SK-N-SH treated with all-trans-retinoic acid at 6 μM for 48 hours (cell line): Measurements from ENCODE around the gene RHBDD1.
A peak's percentile ranks its signal among the peaks of the same experiment; 100 is the strongest.

Experiments used
- ATAC-seq: fragments of 200-7000 bp; cut with Tn5 transposase; 3 replicates; pipeline ENCODE4 v1.9.1; 2020; ENCODE audit warnings: mild to moderate bottlenecking, moderate library complexity
- ARNTL ChIP-seq: fragments of 450-650 bp; formaldehyde crosslinking; IDR thresholded peaks from 2 replicates; pipeline ENCODE4 v1.5.0; 2020; ENCODE audit warnings: low read depth, mild to moderate bottlenecking, moderate library complexity, borderline replicate concordance
- BACH2 ChIP-seq: fragments of 250-450 bp; sonication (Bioruptor Pico); IDR thresholded peaks from 2 replicates; pipeline ENCODE4 v1.9.0; 2021; ENCODE audit warnings: mild to moderate bottlenecking, borderline replicate concordance
- CREB5 ChIP-seq: fragments of 250-450 bp; sonication (Bioruptor Pico); IDR thresholded peaks from 2 replicates; pipeline ENCODE4 v1.5.1; 2020; ENCODE audit warnings: low read depth, mild to moderate bottlenecking, moderate library complexity
- CSDC2 ChIP-seq: fragments of 250-450 bp; sonication (Bioruptor Pico); IDR thresholded peaks from 2 replicates; pipeline ENCODE4 v1.5.0; 2020; ENCODE audit warnings: mild to moderate bottlenecking, moderate library complexity
- CSRNP3 ChIP-seq: fragments of 250-450 bp; sonication (Bioruptor Pico); IDR thresholded peaks from 2 replicates; pipeline ENCODE4 v1.5.1; 2021; ENCODE audit warnings: mild to moderate bottlenecking, moderate library complexity
- ESRRG ChIP-seq: fragments of 250-450 bp; sonication (Bioruptor Pico); IDR thresholded peaks from 2 replicates; pipeline ENCODE4 v1.6.1; 2021; ENCODE audit warnings: mild to moderate bottlenecking
- GLIS3 ChIP-seq: fragments of 250-450 bp; sonication (Bioruptor Pico); IDR thresholded peaks from 2 replicates; pipeline ENCODE4 v1.5.0; 2020; ENCODE audit warnings: mild to moderate bottlenecking, moderate library complexity
- ISL1 ChIP-seq: fragments of 250-450 bp; sonication (Bioruptor Pico); IDR thresholded peaks from 2 replicates; pipeline ENCODE4 v2.1.2; 2022; ENCODE audit warnings: mild to moderate bottlenecking, moderate library complexity
- OSR1 ChIP-seq: fragments of 250-450 bp; sonication (Bioruptor Pico); IDR thresholded peaks from 2 replicates; pipeline ENCODE4 v1.8.0; 2022; ENCODE audit warnings: moderate library complexity, mild to moderate bottlenecking, inconsistent platforms
- PATZ1 ChIP-seq: fragments of 250-450 bp; sonication (Bioruptor Pico); IDR thresholded peaks from 2 replicates; pipeline ENCODE4 v1.8.0; 2020; ENCODE audit warnings: mild to moderate bottlenecking, moderate library complexity, borderline replicate concordance
- PPARA ChIP-seq: fragments of 250-450 bp; sonication (Bioruptor Pico); IDR thresholded peaks from 2 replicates; pipeline ENCODE4 v1.5.0; 2020; ENCODE audit warnings: mild to moderate bottlenecking, borderline replicate concordance
- RARB ChIP-seq: fragments of 250-450 bp; sonication (Bioruptor Pico); IDR thresholded peaks from 2 replicates; pipeline ENCODE4 v1.8.0; 2021; ENCODE audit warnings: mild to moderate bottlenecking, moderate library complexity
- SNAI2 ChIP-seq: fragments of 250-450 bp; sonication (Bioruptor Pico); IDR thresholded peaks from 2 replicates; pipeline ENCODE4 v1.5.0; 2020; ENCODE audit warnings: mild to moderate bottlenecking, moderate library complexity
- TCF4 ChIP-seq: fragments of 250-450 bp; sonication (Bioruptor Pico); IDR thresholded peaks from 2 replicates; pipeline ENCODE4 v1.8.0; 2021; ENCODE audit warnings: mild to moderate bottlenecking, moderate library complexity, borderline replicate concordance
- TSHZ2 ChIP-seq: fragments of 250-450 bp; sonication (Bioruptor Pico); IDR thresholded peaks from 2 replicates; pipeline ENCODE4 v1.5.0; 2020; ENCODE audit warnings: mild to moderate bottlenecking, moderate library complexity
- ZC3H10 ChIP-seq: fragments of 250-450 bp; sonication (Bioruptor Pico); IDR thresholded peaks from 2 replicates; pipeline ENCODE4 v1.5.1; 2021; ENCODE audit warnings: mild to moderate bottlenecking, moderate library complexity
- ZFP3 ChIP-seq: fragments of 250-450 bp; sonication (Bioruptor Pico); IDR thresholded peaks from 2 replicates; pipeline ENCODE4 v1.5.0; 2020; ENCODE audit warnings: mild to moderate bottlenecking, moderate library complexity
- ZFP30 ChIP-seq: fragments of 450-650 bp; formaldehyde crosslinking; IDR thresholded peaks from 2 replicates; pipeline ENCODE4 v1.5.0; 2022; ENCODE audit warnings: mild to moderate bottlenecking, moderate library complexity
- ZNF565 ChIP-seq: fragments of 450-650 bp; formaldehyde crosslinking; conservative IDR thresholded peaks from 2 replicates; pipeline ENCODE4 v1.5.0; 2020; ENCODE audit warnings: low read depth, mild to moderate bottlenecking, moderate library complexity
- ZNF70 ChIP-seq: fragments of 450-650 bp; formaldehyde crosslinking; IDR thresholded peaks from 2 replicates; pipeline ENCODE4 v1.5.0; 2020; ENCODE audit warnings: mild to moderate bottlenecking, moderate library complexity
- ZNF8 ChIP-seq: fragments of 450-650 bp; formaldehyde crosslinking; IDR thresholded peaks from 2 replicates; pipeline ENCODE4 v1.5.0; 2020; ENCODE audit warnings: mild to moderate bottlenecking, moderate library complexity

The RHBDD1 gene

GRCh38 chr2:226855787-226856186 is 19.9 kb downstream of the RHBDD1 start:
- TF ChIP-seq ESRRG (CRISPR knock-in tag) = no peak
- TF ChIP-seq GLIS3 (CRISPR knock-in tag) = no peak
- TF ChIP-seq ARNTL (CRISPR knock-in tag) = no peak
- TF ChIP-seq ISL1 (CRISPR knock-in tag) = peak; percentile 82
- no peak for TF ChIP-seq ZNF565 (CRISPR knock-in tag)
- no peak for TF ChIP-seq OSR1
- TF ChIP-seq, all 23 proteins: peak for 1
- ATAC-seq = peak; percentile 21; the same call in 1 of the 3 replicates

GRCh38 chr2:226860087-226860486 is 24.2 kb downstream of the RHBDD1 start:
- TF ChIP-seq PPARA (CRISPR knock-in tag) = no peak
- no peak for ATAC-seq

GRCh38 chr2:226862623-226863022 is 26.8 kb downstream of the RHBDD1 start:
- ATAC-seq = no peak
- no peak for TF ChIP-seq CSDC2 (CRISPR knock-in tag)
- no peak for TF ChIP-seq ARNTL (CRISPR knock-in tag)
- no peak for TF ChIP-seq OSR1
- TF ChIP-seq ZNF70 (CRISPR knock-in tag) = no peak
- no peak for TF ChIP-seq ZNF8 (CRISPR knock-in tag)
- TF ChIP-seq ZFP30 (CRISPR knock-in tag) = no peak
- no peak for TF ChIP-seq TSHZ2 (CRISPR knock-in tag)
- no peak for TF ChIP-seq PATZ1 (CRISPR knock-in tag)
- TF ChIP-seq RARB (CRISPR knock-in tag) = no peak
- no peak for TF ChIP-seq ZC3H10 (CRISPR knock-in tag)
- no peak for TF ChIP-seq CSRNP3 (CRISPR knock-in tag)
- no peak for TF ChIP-seq PPARA (CRISPR knock-in tag)
- TF ChIP-seq GLIS3 (CRISPR knock-in tag) = no peak
- no peak for TF ChIP-seq ZNF565 (CRISPR knock-in tag)
- TF ChIP-seq, all 23 proteins: peak for 0

GRCh38 chr2:226865273-226865672 is 29.4 kb downstream of the RHBDD1 start:
- ATAC-seq = no peak
- no peak for TF ChIP-seq ZFP30 (CRISPR knock-in tag)
- no peak for TF ChIP-seq ZC3H10 (CRISPR knock-in tag)

GRCh38 chr2:226865710-226866109 is 29.9 kb downstream of the RHBDD1 start:
- ATAC-seq = no peak
- TF ChIP-seq SNAI2 = no peak
- TF ChIP-seq GLIS3 (CRISPR knock-in tag) = no peak
- TF ChIP-seq TCF4 (CRISPR knock-in tag) = no peak
- no peak for TF ChIP-seq PPARA (CRISPR knock-in tag)
- no peak for TF ChIP-seq TSHZ2 (CRISPR knock-in tag)
- TF ChIP-seq BACH2 (CRISPR knock-in tag) = no peak
- no peak for TF ChIP-seq PATZ1 (CRISPR knock-in tag)
- TF ChIP-seq ZFP3 (CRISPR knock-in tag) = no peak
- no peak for TF ChIP-seq ISL1 (CRISPR knock-in tag)
- TF ChIP-seq ZC3H10 (CRISPR knock-in tag) = no peak
- no peak for TF ChIP-seq CSDC2 (CRISPR knock-in tag)
- TF ChIP-seq ZFP30 (CRISPR knock-in tag) = no peak
- no peak for TF ChIP-seq CREB5 (CRISPR knock-in tag)
- TF ChIP-seq ZNF565 (CRISPR knock-in tag) = no peak
